B cell (primary cell): ENCODE results near the gene IL1RL1.

Experiments
- CTCF ChIP-seq: fragments of 200-600 bp; IDR thresholded peaks from one replicate; pipeline ENCODE4 v1.8.0; 2022; ENCODE audit warnings: antibody characterized with exemption, mild to moderate bottlenecking
- EZH2 ChIP-seq: IDR thresholded peaks from 2 replicates; pipeline ENCODE4 v1.6.1; 2012; ENCODE audit warnings: borderline replicate concordance, low read depth, mild to moderate bottlenecking, moderate library complexity, low read length; ENCODE audit not compliant: insufficient read depth, poor library complexity, severe bottlenecking

- TF ChIP-seq CTCF, result no peak
- no peak for TF ChIP-seq EZH2
Measured at GRCh38 chr2:102359527-102359926, 48.2 kb downstream of the IL1RL1 start.
